KOPT-K1 (cell line): Measurements from ENCODE around the gene OTC.

Experiments used
- H3K27ac ChIP-seq: fragments of 200-600 bp; sonication (generic); 2 replicates; pipeline ENCODE4 v1.5.1; 2016; ENCODE audit warnings: antibody characterized with exemption, mild to moderate bottlenecking, low read depth, low read length; ENCODE audit not compliant: poor library complexity, severe bottlenecking
- H3K36me3 ChIP-seq: fragments of 200-600 bp; sonication (generic); 2 replicates; pipeline ENCODE4 v1.5.1; 2017; ENCODE audit warnings: antibody characterized with exemption, mild to moderate bottlenecking, low read length, moderate library complexity; ENCODE audit not compliant: insufficient read depth
- H3K9me3 ChIP-seq: fragments of 200-600 bp; sonication (generic); 2 replicates; pipeline ENCODE4 v1.5.1; 2017; ENCODE audit warnings: antibody characterized with exemption, low read length, mild to moderate bottlenecking; ENCODE audit not compliant: insufficient read depth, poor library complexity, severe bottlenecking

OTC gene

GRCh38 chrX:38382663-38383062 is 30.3 kb downstream of the OTC start:
- Histone ChIP-seq H3K36me3 (no peaks in the 10 kb centered on the region), H3K27ac (no peak overlapping the region), H3K9me3 (no peaks in the 10 kb centered on the region)

GRCh38 chrX:38400389-38400910 is 48.0 kb downstream of the OTC start:
- no peaks in the 10 kb centered on the region for H3K36me3 ChIP-seq

GRCh38 chrX:38402118-38402517 is 49.7 kb downstream of the OTC start:
- Histone ChIP-seq H3K36me3 (no peaks in the 10 kb centered on the region), H3K27ac (no peak overlapping the region), H3K9me3 (no peaks in the 10 kb centered on the region)

More at GRCh38 chrX:38400389-38400910, 48.0 kb downstream of the OTC start:
- no peaks in the 10 kb centered on the region for H3K9me3 ChIP-seq
- no peak overlapping the region for H3K27ac ChIP-seq

- H3K9me3 ChIP-seq = no peaks in the 10 kb centered on the region
- no peak overlapping the region for H3K27ac ChIP-seq
- no peaks in the 10 kb centered on the region for H3K36me3 ChIP-seq
These were observed 51.4 kb downstream of the OTC start for GRCh38 chrX:38403834-38404233.

- no peaks in the 10 kb centered on the region for H3K9me3 ChIP-seq
- H3K27ac ChIP-seq = no peak overlapping the region
- no peaks in the 10 kb centered on the region for H3K36me3 ChIP-seq
These were observed 54.7 kb downstream of the OTC start for GRCh38 chrX:38407126-38407525.

GRCh38 chrX:38409289-38409688 is 56.9 kb downstream of the OTC start:
- Histone ChIP-seq H3K9me3 (no peaks in the 10 kb centered on the region), H3K36me3 (no peaks in the 10 kb centered on the region), H3K27ac (no peak overlapping the region)

GRCh38 chrX:38426785-38427184 is 74.4 kb downstream of the OTC start:
- no peaks in the 10 kb centered on the region for H3K9me3 ChIP-seq
- no peak overlapping the region for H3K27ac ChIP-seq
- no peaks in the 10 kb centered on the region for H3K36me3 ChIP-seq

GRCh38 chrX:38431525-38431924 is 79.1 kb downstream of the OTC start:
- Histone ChIP-seq H3K9me3 (no peaks in the 10 kb centered on the region), H3K27ac (no peak overlapping the region), H3K36me3 (no peaks in the 10 kb centered on the region)

GRCh38 chrX:38435130-38435529 is 82.7 kb downstream of the OTC start:
- Histone ChIP-seq H3K27ac (no peak overlapping the region), H3K9me3 (no peaks in the 10 kb centered on the region), H3K36me3 (no peaks in the 10 kb centered on the region)

- no peak overlapping the region for H3K27ac ChIP-seq
- no peaks in the 10 kb centered on the region for H3K36me3 ChIP-seq
- no peaks in the 10 kb centered on the region for H3K9me3 ChIP-seq
These were observed 84.7 kb downstream of the OTC start for GRCh38 chrX:38437093-38437492.

- Histone ChIP-seq H3K36me3 (no peaks in the 10 kb centered on the region), H3K9me3 (no peaks in the 10 kb centered on the region), H3K27ac (no peak overlapping the region)
These were observed 85.9 kb downstream of the OTC start for GRCh38 chrX:38438321-38438720.

- Histone ChIP-seq H3K36me3 (no peaks in the 10 kb centered on the region), H3K27ac (no peak overlapping the region), H3K9me3 (no peaks in the 10 kb centered on the region)
These were observed 100.2 kb downstream of the OTC start for GRCh38 chrX:38452603-38453002.

- no peaks in the 10 kb centered on the region for H3K36me3 ChIP-seq
These were observed 105.7 kb downstream of the OTC start for GRCh38 chrX:38458071-38458470.

GRCh38 chrX:38462257-38462656 is 109.9 kb downstream of the OTC start:
- Histone ChIP-seq H3K27ac (no peak overlapping the region), H3K36me3 (no peaks in the 10 kb centered on the region), H3K9me3 (peaks cover 15% of the 10 kb centered on the region)

More at GRCh38 chrX:38458071-38458470, 105.7 kb downstream of the OTC start:
- Histone ChIP-seq H3K27ac (no peak overlapping the region), H3K9me3 (peaks cover 15% of the 10 kb centered on the region)

- H3K27ac ChIP-seq = no peak overlapping the region
- H3K9me3 ChIP-seq = peaks cover 15% of the 10 kb centered on the region
- H3K36me3 ChIP-seq = no peaks in the 10 kb centered on the region
These were observed 113.3 kb downstream of the OTC start for GRCh38 chrX:38465686-38466085.

GRCh38 chrX:38468563-38469157 is 116.3 kb downstream of the OTC start:
- H3K36me3 ChIP-seq = no peaks in the 10 kb centered on the region
- no peaks in the 10 kb centered on the region for H3K9me3 ChIP-seq
- H3K27ac ChIP-seq = no peak overlapping the region
